GM21576 (cell line): ENCODE results near the gene RIMKLB.
"Not testable (repeated sequence)": the region's sequence is repeated elsewhere in the genome, so short reads cannot be mapped to it uniquely, and the experiment has no call there.

Experiments
- ATAC-seq: cut with Tn5 transposase; IDR thresholded peaks from one replicate; pipeline ENCODE4 v1.9.1; 2021; ENCODE audit warnings: mild to moderate bottlenecking, moderate library complexity; ENCODE audit not compliant: unreplicated experiment

Gene RIMKLB

GRCh38 chr12:8816448-8817050, 118.8 kb downstream of the RIMKLB start:
- no peak for ATAC-seq

- no peak for ATAC-seq
These were observed 120.1 kb downstream of the RIMKLB start for GRCh38 chr12:8817856-8818255.

DNA sequence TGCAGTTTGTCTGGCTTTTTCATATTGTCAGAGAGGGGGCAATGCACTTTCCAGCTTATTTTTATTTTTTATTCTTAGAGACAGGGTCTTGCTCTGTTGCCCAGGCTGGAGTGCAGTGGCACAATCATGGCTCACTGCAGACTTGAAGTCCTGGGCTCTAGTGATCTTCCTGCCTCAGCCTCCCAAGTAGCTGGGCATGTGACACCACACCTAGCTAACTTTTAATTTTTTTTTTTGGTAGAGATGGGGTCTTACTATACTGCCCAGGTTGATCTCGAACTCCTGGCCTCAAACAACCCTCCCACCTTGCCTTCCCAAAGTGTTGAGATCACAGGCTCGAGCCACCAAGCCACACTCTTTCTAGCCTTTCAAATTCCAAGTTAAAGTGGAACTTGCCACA, 120.7 kb downstream of the RIMKLB start:
- ATAC-seq = no peak

GRCh38 chr12:8819666-8819980, 121.8 kb downstream of the RIMKLB start:
- ATAC-seq = no peak

- not testable (repeated sequence) for ATAC-seq
These were observed 123.1 kb downstream of the RIMKLB start for GRCh38 chr12:8820676-8821407.

GRCh38 chr12:8821591-8821990, 123.8 kb downstream of the RIMKLB start:
- ATAC-seq = no peak

GRCh38 chr12:8822298-8822697, 124.5 kb downstream of the RIMKLB start, which contains the start of gene A2ML1:
Gene A2ML1 (plus strand): TSS chr12:8822621. CDS start chr12:8822652, 31 bp downstream.
- no peak for ATAC-seq

DNA sequence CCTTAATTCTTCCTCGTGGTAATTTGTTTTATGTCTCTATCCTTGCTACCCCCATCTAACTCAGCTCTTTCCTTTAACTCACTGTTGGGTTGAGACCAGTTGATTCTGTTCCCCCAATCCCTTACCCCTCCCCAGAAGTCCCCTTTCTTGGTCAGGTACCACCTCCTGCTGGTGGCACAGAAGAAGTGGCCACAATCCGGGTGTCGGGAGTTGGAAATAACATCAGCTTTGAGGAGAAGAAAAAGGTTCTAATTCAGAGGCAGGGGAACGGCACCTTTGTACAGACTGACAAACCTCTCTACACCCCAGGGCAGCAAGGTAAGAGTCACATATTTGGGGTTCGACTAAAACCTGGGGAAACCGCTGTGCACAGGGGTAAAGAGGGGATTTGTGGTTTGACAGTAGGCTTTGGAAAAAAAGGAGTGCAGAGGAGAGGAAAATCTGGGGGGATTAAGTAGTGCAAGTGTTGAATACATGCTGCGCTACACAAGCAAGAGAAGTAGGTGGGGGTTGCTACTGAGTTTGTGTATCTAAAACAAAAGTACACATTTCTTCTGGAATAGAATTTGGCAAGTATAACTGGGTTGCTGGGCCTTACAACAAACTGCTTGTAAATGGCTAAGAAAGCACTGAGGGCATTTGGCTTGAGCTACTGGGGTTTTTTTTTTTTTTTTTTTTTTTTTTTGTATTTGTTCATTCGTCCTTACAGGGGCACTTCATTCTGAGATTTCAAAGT, 125.9 kb downstream of the RIMKLB start:
- ATAC-seq = no peak

GRCh38 chr12:8827551-8828256, 129.9 kb downstream of the RIMKLB start:
- ATAC-seq = no peak

GRCh38 chr12:8828257-8829124, 130.7 kb downstream of the RIMKLB start:
- no peak for ATAC-seq

GRCh38 chr12:8829125-8829518, 131.3 kb downstream of the RIMKLB start:
- no peak for ATAC-seq

- ATAC-seq = no peak
These were observed 131.8 kb downstream of the RIMKLB start for GRCh38 chr12:8829621-8830020.

- ATAC-seq = no peak
These were observed 133.3 kb downstream of the RIMKLB start for GRCh38 chr12:8831116-8831515.

DNA sequence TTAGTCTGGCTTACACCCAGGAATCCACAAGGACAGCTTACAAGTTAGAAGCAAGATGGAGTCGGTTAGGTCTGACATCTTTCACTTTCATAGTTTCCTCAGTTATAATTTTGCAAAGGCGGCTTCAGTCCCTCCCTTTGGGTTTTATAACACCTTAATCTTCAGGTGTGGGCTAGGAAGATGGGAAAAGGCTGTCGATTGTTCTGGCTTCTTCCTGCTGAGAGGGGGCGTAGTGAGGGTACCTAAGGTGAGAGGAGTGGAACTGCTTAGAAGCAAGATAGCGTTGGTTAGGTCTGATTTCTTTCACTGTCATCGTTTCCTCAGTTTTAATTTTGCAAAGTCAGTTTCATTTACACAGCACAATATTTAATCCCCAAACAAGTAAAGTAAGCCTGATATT, 134.7 kb downstream of the RIMKLB start:
- ATAC-seq = no peak
